HG02642 (cell line): ENCODE measurements around the gene ASGR2.

Source experiments
- ATAC-seq: cut with Tn5 transposase; IDR thresholded peaks from one replicate; pipeline ENCODE4 v1.9.1; 2021; ENCODE audit warnings: mild to moderate bottlenecking; ENCODE audit not compliant: unreplicated experiment, poor library complexity

ASGR2 gene

DNA sequence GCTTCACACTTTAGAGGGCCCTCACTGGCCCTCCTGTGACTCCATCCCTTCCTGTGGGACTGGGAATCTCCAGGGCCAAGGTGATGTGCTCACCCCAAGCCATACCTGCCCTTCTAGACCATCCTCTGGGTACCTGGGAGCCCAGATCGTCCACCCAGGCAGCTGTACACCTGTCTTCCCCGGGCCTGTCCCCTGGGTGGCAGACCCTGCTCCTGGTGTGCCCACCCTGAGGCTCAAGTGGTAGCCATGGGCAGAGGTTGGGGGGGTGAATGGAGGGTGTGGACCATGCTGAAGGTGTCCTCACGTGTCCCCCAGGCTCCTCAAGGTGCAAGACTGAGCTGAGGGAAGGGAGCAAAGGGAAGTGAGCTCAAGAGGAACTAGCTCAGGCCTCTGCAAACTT is 43.9 kb downstream of the ASGR2 start:
- no peak for ATAC-seq

DNA sequence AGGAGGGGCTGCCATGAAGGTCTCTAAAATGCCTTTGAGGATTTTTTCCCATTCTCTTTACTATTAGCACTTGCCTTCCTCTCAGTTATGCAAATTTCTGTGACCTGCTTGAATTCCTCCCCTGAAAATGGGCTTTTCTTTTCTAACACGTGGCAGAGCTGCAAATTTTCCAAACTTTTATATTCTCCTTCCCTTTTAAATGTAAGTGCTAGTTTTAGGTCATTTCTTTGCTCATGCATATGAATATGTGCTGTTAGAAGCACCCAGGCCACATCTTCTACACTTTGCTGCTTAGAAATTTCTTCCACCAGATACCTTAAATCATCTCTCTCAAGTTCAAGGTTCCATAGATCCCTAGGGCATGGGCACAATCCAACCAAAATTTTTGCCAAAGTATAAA is 46.4 kb downstream of the ASGR2 start:
- ATAC-seq = no peak

DNA sequence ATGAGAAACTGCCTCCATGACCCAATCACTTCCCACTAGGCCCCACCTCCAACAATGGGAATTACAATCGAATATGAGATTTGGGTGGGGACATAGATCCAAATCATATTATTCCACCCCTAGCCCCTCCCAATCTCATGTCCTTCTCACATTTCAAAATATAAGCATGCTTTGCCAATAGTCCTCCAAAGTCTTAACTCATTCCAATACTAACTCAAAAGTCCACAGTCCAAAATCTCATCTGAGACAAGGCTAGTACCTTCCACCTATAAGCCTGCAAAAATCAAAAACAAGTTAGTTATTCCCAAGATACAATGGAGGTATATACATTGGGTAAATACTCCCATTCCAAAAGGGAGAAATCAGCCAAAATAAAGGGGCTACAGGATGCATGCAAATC is 47.4 kb downstream of the ASGR2 start:
- no peak for ATAC-seq

DNA sequence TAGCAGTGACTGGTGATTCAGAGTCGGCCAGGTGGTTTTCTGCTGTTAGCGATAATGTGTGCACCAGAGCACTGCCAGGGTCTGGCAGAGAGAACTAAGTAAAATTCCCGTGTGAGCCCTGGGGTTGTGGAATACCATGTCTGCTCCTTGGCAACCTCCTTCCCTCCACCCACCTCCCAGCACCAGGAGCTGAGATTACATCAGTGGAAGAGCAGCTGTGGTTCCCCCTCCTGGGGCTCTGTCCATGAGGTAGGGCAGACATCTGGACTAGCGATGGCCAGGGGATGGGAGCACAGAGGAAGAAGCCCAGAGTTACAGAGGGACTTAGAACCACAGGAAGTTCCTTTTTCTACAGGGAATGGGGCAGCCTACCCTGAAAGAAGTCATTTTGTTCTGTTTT is 50.4 kb downstream of the ASGR2 start:
- ATAC-seq = no peak

DNA sequence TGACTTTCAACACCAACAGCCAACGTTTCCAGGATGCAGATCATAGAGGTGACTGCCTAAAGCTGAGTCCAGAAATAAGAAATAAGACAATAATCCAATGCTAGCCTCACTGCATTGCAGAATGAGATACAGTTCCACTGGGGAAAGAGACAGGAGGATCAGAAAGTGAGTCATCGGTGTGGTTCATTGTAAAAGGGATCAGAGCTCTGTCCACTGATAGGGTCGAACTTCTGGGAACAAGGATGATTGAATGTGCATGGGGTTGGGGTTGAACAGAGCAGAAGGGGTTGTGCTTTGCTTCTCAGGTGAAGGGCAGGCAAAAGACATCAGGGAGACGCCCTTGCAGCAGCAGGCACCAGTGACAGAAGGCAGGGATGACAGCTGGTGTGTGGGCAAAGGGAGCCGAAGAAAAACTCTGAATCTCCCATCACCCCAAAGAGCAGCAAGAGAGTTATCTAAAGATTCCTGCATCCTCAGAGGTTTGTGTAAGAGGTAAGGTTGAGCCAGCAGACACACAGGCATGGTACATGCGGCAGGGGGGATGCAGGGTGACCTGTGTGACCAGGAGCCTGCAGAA is 51.0 kb downstream of the ASGR2 start:
- no peak for ATAC-seq

DNA sequence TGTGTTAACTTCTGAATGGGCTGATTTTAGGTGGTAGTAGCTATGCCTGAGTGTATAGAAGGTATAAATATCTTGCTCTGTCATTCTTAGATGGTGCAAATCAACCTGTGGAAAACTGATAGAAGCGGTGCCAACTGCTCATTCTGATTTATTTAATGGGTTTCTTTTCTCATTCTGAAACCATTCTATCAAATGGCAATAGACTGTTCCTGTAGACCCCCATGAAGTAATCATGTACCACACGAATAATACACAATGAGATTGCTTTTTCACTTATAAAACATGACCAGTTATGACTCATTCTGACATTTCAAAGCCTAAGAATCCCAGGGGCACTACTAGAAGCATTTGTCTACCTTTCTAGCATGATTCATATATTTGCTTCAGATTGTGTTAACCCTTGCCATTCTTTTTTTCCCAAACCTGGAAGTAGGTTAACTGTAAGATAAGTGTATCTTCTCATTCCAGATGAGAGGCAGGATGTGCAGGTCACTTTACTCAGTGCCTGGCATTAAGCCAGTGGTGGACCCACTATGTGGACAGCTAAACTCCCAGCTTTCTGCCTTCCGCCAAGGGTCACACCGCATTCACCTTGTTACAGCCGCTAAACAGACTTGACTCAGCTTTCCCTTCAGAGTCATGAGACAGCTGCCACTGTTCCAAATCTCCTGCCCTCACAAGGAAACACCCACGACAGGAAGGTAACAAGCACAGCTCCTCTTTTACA is 54.3 kb downstream of the ASGR2 start:
- ATAC-seq = no peak

DNA sequence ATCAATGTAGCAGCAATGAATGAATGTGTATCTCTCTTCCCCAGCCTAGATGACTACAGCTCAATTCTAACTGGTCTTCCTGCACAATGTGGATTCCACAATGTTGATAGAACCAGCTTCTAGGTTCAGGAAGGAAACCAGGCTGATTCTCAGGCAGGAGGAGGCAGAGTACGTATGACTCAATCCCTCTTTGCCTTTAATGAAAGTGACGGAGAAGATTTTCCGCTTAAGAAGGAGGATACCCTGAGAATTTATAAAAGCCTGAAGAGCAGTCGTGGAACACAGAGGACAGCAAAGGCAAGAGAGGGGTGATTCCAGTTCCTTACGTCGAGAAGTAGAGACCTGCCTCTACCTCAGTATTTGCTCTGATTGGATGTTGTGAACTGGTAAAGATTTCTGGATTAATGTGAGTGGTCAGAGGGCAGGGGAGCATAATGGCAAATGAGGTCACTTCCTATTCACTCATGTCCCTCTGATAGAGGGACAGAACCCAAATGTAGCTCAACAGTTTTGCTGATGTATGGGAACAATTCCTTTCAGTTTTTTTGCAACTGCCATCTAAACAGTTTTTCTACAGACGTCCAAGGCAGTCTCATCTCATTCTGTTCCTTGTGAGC is 55.7 kb downstream of the ASGR2 start:
- ATAC-seq = no peak

DNA sequence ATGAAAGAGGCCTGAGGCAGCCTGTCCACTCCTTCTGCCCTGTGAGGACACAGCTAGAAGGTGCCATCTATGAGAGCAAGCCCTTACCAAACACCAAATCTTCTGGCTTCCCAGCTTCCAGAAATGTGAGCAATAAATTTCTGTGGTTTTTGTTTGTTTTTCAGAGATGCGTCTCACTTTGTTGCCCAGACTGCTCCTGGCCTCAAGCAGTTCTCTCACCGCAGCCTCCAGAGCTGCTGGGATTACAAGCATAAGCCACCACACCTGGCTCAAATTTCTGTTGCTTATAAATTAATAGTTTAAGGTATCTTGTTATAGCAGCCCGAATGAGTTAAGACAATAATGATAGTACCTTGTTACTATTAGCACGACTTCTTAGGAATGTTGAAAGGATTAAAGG is 58.2 kb downstream of the ASGR2 start:
- ATAC-seq = no peak
